Ishikawa (cell line): ENCODE results near the gene TOP1.

Source experiments
- CEBPB ChIP-seq: IDR thresholded peaks from 2 replicates; pipeline ENCODE4 v1.6.1; 2012
- CREB1 ChIP-seq: IDR thresholded peaks from 2 replicates; pipeline ENCODE4 v1.6.1; 2012; ENCODE audit warnings: low read depth
- EGR1 ChIP-seq: IDR thresholded peaks from 2 replicates; pipeline ENCODE4 v1.6.1; 2012
- EP300 ChIP-seq: IDR thresholded peaks from 2 replicates; pipeline ENCODE4 v1.6.1; 2012; ENCODE audit warnings: borderline replicate concordance
- FOXM1 ChIP-seq: IDR thresholded peaks from 2 replicates; pipeline ENCODE4 v1.6.1; 2012; ENCODE audit warnings: low read depth, borderline replicate concordance
- MAX ChIP-seq: IDR thresholded peaks from 2 replicates; pipeline ENCODE4 v1.6.1; 2012
- NFIC ChIP-seq: IDR thresholded peaks from 2 replicates; pipeline ENCODE4 v1.6.1; 2012
- RAD21 ChIP-seq: IDR thresholded peaks from 2 replicates; pipeline ENCODE4 v1.6.1; 2012; ENCODE audit warnings: low read depth
- REST ChIP-seq: IDR thresholded peaks from 2 replicates; pipeline ENCODE4 v1.6.1; 2012; ENCODE audit warnings: low read depth, mild to moderate bottlenecking
- TAF1 ChIP-seq: IDR thresholded peaks from 2 replicates; pipeline ENCODE4 v1.6.1; 2012; ENCODE audit warnings: low read depth, mild to moderate bottlenecking
- TCF12 ChIP-seq: IDR thresholded peaks from 2 replicates; pipeline ENCODE4 v1.6.1; 2012; ENCODE audit warnings: low read depth
- TEAD4 ChIP-seq: IDR thresholded peaks from 2 replicates; pipeline ENCODE4 v1.6.1; 2012
- USF1 ChIP-seq: IDR thresholded peaks from 2 replicates; pipeline ENCODE4 v1.6.1; 2012
- YY1 ChIP-seq: IDR thresholded peaks from 2 replicates; pipeline ENCODE4 v1.6.1; 2012; ENCODE audit warnings: low read depth
- ZBTB7A ChIP-seq: IDR thresholded peaks from 2 replicates; pipeline ENCODE4 v1.6.1; 2012; ENCODE audit warnings: low read depth

The TOP1 gene

DNA sequence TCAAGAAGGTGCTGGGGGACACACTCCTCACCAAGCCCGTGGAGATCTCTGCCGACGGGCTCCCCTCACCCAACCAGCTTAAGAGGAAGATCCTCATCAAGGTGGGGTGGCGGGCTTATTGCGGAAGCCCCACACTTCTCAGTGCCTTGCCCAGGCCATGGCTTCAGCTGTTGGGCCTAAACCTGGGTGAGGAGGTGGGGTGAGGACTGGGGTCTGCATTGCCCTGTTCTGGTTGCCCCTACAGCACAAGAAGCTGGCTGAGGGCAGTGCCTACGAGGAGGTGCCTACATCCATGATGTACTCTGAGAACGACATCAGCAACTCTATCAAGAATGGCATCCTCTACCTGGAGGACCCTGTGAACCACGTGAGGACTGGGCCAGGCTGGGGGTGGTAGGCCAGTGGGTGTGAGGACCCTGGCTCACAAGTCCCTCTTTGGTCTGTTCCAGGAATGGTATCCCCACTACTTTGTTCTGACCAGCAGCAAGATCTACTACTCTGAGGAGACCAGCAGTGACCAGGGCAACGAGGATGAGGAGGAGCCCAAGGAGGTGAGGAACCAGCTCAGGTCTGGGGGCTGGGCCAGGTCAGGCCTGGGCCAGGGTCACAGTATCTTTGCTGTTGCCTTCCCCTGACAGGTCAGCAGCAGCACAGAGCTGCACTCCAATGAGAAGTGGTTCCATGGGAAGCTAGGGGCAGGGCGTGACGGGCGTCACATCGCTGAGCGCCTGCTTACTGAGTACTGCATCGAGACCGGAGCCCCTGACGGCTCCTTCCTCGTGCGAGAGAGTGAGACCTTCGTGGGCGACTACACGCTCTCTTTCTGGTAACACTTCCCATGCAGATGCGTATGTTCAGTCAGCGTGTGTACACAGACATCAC, 136.6 kb downstream of the TOP1 start:
- TF ChIP-seq YY1 = no peak
- no peak for TF ChIP-seq CEBPB
- no peak for TF ChIP-seq FOXM1
- no peak for TF ChIP-seq RAD21
- no peak for TF ChIP-seq EP300

- TF ChIP-seq ZBTB7A (no peak), EGR1 (no peak), TCF12 (no peak), MAX (no peak), CREB1 (no peak), TAF1 (no peak), TEAD4 (no peak), RAD21 (no peak), REST (no peak), FOXM1 (no peak), USF1 (no peak), NFIC (no peak), YY1 (no peak), CEBPB (no peak), EP300 (no peak)
Measured at GRCh38 chr20:41166201-41167117, 137.8 kb downstream of the TOP1 start.

DNA sequence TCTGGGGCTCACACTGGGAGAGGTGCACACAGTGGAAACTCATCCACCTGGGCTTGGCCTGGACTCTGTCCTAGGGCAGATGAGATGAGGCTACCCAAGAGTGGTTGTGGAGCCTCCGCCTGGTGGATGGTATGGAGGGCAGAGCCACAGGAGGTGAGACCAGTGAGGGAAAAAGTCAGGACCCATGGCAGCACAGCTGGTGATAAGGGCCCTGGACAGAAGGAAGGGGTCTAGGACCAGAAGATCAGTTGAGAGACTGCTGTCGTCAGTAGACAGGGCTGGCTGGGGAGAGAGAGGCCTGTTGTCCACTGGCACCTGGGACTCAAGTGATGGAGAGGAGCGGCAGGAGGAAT, 138.5 kb downstream of the TOP1 start:
- TF ChIP-seq NFIC (no peak), FOXM1 (no peak), YY1 (no peak), TAF1 (no peak), USF1 (no peak), TCF12 (no peak), REST (no peak), EP300 (no peak), TEAD4 (no peak), ZBTB7A (no peak), RAD21 (no peak), EGR1 (no peak), MAX (no peak), CEBPB (no peak), CREB1 (no peak)

- TF ChIP-seq RAD21 = no peak
- no peak for TF ChIP-seq USF1
- TF ChIP-seq NFIC = no peak
- TF ChIP-seq CREB1 = no peak
- no peak for TF ChIP-seq MAX
- no peak for TF ChIP-seq CEBPB
- TF ChIP-seq FOXM1 = no peak
- TF ChIP-seq TAF1 = no peak
Measured at GRCh38 chr20:41167481-41168253, 139.0 kb downstream of the TOP1 start.
